Heart left ventricle (tissue), 16 donors: ENCODE results near the gene PRR23E. TPM values are rescaled to one million over a fixed set of nuclear protein-coding genes. Genes with fewer than 3 reads are reported as not detected.

Source experiments
- ATAC-seq, 4 donors: fragments of 200-7000 bp; cut with Tn5 transposase; one replicate each; pipeline ENCODE4 v1.9.1; 2020 to 2022; ENCODE audit warnings: moderate library complexity in 4 of 4, mild to moderate bottlenecking in 3 of 4, moderate number of reproducible peaks in 1 of 4
- DNase-seq, 5 donors: peaks; one replicate each; pipeline ENCODE4 v3.0.0-alpha.2; 2020
- H3K27ac ChIP-seq, 12 donors: fragments of 200-600 bp; sonication (generic) in 4 of 12; one replicate each; pipeline versions ENCODE4 v1.5.0 to v1.8.0; 2016 to 2022; ENCODE audit warnings: mild to moderate bottlenecking in 2 of 12
- H3K27me3 ChIP-seq, 9 donors: fragments of 200-600 bp; sonication (generic) in 2 of 9; one replicate each; pipeline versions ENCODE4 v1.5.1 to v1.8.0; 2016 to 2022; ENCODE audit warnings: mild to moderate bottlenecking in 3 of 9
- H3K36me3 ChIP-seq, 9 donors: fragments of 200-600 bp; sonication (generic) in 2 of 9; one replicate each; pipeline versions ENCODE4 v1.5.0 to v1.8.0; 2018 to 2022; ENCODE audit warnings: mild to moderate bottlenecking in 2 of 9
- H3K4me1 ChIP-seq, 12 donors: fragments of 200-600 bp; sonication (generic) in 4 of 12; one replicate each; pipeline versions ENCODE4 v1.5.0 to v1.8.0; 2016 to 2022; ENCODE audit warnings: mild to moderate bottlenecking in 3 of 12
- H3K4me3 ChIP-seq, 12 donors: fragments of 200-600 bp; sonication (generic) in 4 of 12; one replicate each; pipeline versions ENCODE4 v1.5.0 to v1.8.0; 2017 to 2022; ENCODE audit warnings: mild to moderate bottlenecking in 9 of 12, moderate library complexity in 4 of 12
- H3K9me3 ChIP-seq, 12 donors: fragments of 200-600 bp; sonication (generic) in 4 of 12; one replicate each; pipeline versions ENCODE4 v1.5.0 to v1.8.0; 2016 to 2022; ENCODE audit warnings: mild to moderate bottlenecking in 1 of 12
- POLR2A ChIP-seq, 2 donors: fragments of 450-650 bp; IDR thresholded peaks; one replicate each; pipeline ENCODE4 v1.6.1; 2017; ENCODE audit warnings: antibody characterized with exemption in 2 of 2, mild to moderate bottlenecking in 2 of 2, moderate library complexity in 2 of 2
- WGBS, 4 donors: extraction: QIAGEN DNeasy Blood & Tissue Kit in 2 of 4; methylation state at CpG; one replicate each; pipeline versions ENCODE4 v1.1.5 to v1.1.7; 2013 to 2018; 5-methylcytosine and 5-hydroxymethylcytosine counted together
- intact Hi-C, 10 donors: fragments of 100-400 bp; cut with DNase I; formaldehyde crosslinking; loops; one replicate each; pipeline versions ENCODE4 v1.11.1 to v1.14.2; 2022
- polyA plus RNA-seq, 2 donors: library from polyadenylated mRNA; stranded (reverse); fragments of 200-250 nt; gene quantifications; one replicate each; pipeline ENCODE4 v1.2.3, GENCODE V29; 2013
- total RNA-seq, 9 donors: library from RNA; depleted of rRNA in 2 of 9; stranded (reverse); fragments of >200 nt in 2 of 9; fragmentation: NEBNext Ultra II Directional in 3 of 9; extraction: Animal tissue kit (Norgen Biotek cat#: 25700) in 3 of 9; gene quantifications; one replicate each; pipeline versions ENCODE4 v1.1.0 to v1.2.4, GENCODE V29; 2016 to 2023
- TF ChIP-seq, protein P1 (sequence below), 12 donors: fragments of 200-600 bp; sonication (generic) in 4 of 12; IDR thresholded peaks; one replicate each; pipeline versions ENCODE4 v1.5.0 to v1.8.0; 2018 to 2022; ENCODE audit warnings: antibody characterized with exemption in 12 of 12, mild to moderate bottlenecking in 5 of 12
- donor health status: ischemic (EF 13 %, LVEDD 7.1; RV severe dilation, severe dysfunction).
- donor health status: healthy with polysubstance abuse.
- donor health status: DM: no; HTN: yes; CAD: no.
- donor health status: DM: no; HTN: no; CAD: no.
- donor health status: ischemic (EF 25% LVEDD 6.9; RV normal size, moderate dysfunction).
- donor health status: ischemic (EF 25% LVEDD 5.7; RV mildly dilated, moderate dysfunction).
- donor health status: healthy.
- donor health status: DM: yes; HTN: yes; CAD: no.
- donor health status: ischemic (EF 35%, LVEDD 5.7; RV mildly dilated, moderate dysfunction).
- donor health status: nonischemic (EF 11% LVEDD 7.7; RV severe dilation, severe dysfunction).
- donor health status: DM: yes; HTN: yes; CAD: no.
- donor health status: PGD.
- donor health status: ischemic (EF 29% LVEDD 5.4; RV normal size, mild dysfunction).
- donor health status: nonischemic (EF 23%, LVEDD 6.1; RV moderate dilation, normal function).

Gene PRR23E
- total and polyA plus RNA-seq, 11 donors = not detected

DNA sequence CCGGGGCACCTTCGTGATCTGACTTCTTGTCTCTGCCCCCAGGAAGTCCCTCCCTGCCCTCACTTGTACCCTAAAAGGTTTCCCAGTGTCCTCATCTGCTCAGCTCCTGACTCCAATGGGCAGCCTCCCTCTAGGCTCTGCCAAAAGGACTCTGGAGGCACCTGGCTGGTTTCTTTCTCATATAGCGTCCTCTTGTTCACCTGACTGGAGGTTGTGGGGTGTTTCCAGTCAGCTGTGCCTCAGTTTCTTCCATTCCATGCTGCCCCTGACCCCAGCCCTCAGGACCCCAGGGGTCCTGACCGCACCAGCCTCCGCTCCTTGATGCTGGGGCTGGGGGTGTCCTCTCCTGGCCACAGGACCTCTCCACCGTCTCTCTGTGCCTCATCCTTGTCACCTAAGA, 2.5 kb downstream of the PRR23E start:
- WGBS, 4 donors = 85 to 91% (median 87%) methylated on average over 6 of the region's 6 CpGs
- DNase-seq = no peak

DNA sequence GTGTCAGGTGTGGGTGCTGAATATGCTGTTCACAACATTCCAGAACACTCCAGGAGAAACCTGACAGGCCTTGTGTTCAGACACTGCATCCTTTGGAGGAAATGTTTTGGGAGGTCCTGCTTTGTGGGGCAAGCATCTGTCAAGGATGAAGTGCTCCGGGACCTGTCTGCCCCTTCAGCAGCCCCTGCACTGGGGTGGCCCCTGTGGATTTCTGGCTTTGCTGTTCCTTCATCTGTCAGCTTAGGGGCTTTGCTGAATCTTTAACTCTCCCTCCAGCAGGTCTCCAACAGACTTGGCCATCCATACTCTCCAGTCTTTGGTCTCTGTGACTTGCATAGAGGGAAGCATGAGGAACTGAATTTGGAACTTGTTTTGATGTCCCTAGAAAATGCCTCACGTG, 3.1 kb downstream of the PRR23E start:
- TF ChIP-seq, protein P1, sequence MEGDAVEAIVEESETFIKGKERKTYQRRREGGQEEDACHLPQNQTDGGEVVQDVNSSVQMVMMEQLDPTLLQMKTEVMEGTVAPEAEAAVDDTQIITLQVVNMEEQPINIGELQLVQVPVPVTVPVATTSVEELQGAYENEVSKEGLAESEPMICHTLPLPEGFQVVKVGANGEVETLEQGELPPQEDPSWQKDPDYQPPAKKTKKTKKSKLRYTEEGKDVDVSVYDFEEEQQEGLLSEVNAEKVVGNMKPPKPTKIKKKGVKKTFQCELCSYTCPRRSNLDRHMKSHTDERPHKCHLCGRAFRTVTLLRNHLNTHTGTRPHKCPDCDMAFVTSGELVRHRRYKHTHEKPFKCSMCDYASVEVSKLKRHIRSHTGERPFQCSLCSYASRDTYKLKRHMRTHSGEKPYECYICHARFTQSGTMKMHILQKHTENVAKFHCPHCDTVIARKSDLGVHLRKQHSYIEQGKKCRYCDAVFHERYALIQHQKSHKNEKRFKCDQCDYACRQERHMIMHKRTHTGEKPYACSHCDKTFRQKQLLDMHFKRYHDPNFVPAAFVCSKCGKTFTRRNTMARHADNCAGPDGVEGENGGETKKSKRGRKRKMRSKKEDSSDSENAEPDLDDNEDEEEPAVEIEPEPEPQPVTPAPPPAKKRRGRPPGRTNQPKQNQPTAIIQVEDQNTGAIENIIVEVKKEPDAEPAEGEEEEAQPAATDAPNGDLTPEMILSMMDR (IDR thresholded peaks at IDR 0.05) = no peak
- no peak for TF ChIP-seq POLR2A (IDR thresholded peaks at IDR 0.05)
- no peaks in the 10 kb centered on the region for H3K36me3 ChIP-seq
- ATAC-seq = no peak
- H3K4me1 ChIP-seq = no peaks in the 10 kb centered on the region
- WGBS, 4 donors = 48 to 65% (median 60%) methylated on average over 2 of the region's 2 CpGs
- peaks cover 0 to 27% (median 0%) of the 10 kb centered on the region in 9 donors for H3K27me3 ChIP-seq
- intact Hi-C loops = no loop called here
- H3K9me3 ChIP-seq = peaks cover 0 to 16% (median under 1%) of the 10 kb centered on the region in 12 donors
- DNase-seq = no peak
- no peak overlapping the region for H3K27ac ChIP-seq
- no peak overlapping the region for H3K4me3 ChIP-seq

More for the DNA sequence above, 2.5 kb downstream of the PRR23E start:
- no peak for ATAC-seq
- peaks cover 0 to 26% (median 0%) of the 10 kb centered on the region in 9 donors for H3K27me3 ChIP-seq
- TF ChIP-seq POLR2A (IDR thresholded peaks at IDR 0.05) = no peak
- TF ChIP-seq, protein P1 (IDR thresholded peaks at IDR 0.05) = no peak
- H3K36me3 ChIP-seq = no peaks in the 10 kb centered on the region
- no peak overlapping the region for H3K4me3 ChIP-seq
- no peaks in the 10 kb centered on the region for H3K4me1 ChIP-seq
- intact Hi-C loops = no loop called here
- no peak overlapping the region for H3K27ac ChIP-seq
- H3K9me3 ChIP-seq = peaks cover 0 to 19% (median 2%) of the 10 kb centered on the region in 12 donors

DNA sequence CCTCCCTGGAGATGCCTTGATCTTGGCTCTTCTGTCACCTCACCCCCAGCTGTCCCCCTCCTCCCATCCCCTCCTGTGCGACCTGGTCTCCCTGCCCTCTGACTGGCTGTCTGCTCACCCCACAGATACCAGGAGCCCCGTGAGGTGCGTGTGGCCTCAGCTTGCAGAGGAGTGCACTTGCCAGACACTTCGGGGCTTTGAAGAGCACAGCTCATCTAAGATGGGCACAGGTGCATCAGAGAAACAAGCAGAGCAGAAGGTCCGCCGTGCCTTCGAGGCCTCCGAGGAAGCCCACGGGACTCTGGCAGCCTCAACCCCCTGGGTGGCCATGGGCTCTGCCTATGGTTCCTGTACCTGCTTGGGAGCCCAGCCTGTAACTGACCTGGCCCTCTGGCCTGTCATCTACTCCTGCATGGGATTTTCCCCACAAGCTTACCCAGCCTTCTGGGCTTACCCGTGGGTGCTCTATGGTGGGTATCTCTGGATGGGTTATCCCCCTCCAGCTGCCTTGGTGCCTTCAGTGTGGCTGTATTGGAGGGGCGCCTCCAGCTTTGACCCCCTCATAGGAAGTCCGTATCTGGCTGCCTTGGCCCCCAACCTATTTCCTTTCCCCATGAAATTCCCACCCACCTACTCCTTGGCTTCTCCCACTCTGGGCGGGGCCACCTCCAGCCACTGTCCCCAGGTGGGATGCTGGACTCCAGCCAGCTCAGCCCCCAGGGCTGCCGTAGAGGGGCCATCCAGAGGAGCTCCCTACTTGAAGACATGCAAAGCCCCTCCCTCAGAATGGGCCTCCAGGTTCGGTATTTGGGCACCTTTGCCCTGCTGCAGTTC, 3.8 kb downstream of the PRR23E start:
- H3K36me3 ChIP-seq = no peaks in the 10 kb centered on the region
- ATAC-seq (no peak), DNase-seq (no peak)
- H3K27ac ChIP-seq = no peak overlapping the region
- no peak overlapping the region for H3K4me3 ChIP-seq
- H3K9me3 ChIP-seq = peaks cover 0 to 9% (median 0%) of the 10 kb centered on the region in 12 donors
- intact Hi-C loops = no loop called here
- no peaks in the 10 kb centered on the region for H3K4me1 ChIP-seq
- 77 to 78% (median 77%) methylated on average over 14 to 15 of the region's 15 CpGs for WGBS, 4 donors
- TF ChIP-seq, protein P1 (IDR thresholded peaks at IDR 0.05) = no peak
- H3K27me3 ChIP-seq = peaks cover 0 to 31% (median 0%) of the 10 kb centered on the region in 9 donors

DNA sequence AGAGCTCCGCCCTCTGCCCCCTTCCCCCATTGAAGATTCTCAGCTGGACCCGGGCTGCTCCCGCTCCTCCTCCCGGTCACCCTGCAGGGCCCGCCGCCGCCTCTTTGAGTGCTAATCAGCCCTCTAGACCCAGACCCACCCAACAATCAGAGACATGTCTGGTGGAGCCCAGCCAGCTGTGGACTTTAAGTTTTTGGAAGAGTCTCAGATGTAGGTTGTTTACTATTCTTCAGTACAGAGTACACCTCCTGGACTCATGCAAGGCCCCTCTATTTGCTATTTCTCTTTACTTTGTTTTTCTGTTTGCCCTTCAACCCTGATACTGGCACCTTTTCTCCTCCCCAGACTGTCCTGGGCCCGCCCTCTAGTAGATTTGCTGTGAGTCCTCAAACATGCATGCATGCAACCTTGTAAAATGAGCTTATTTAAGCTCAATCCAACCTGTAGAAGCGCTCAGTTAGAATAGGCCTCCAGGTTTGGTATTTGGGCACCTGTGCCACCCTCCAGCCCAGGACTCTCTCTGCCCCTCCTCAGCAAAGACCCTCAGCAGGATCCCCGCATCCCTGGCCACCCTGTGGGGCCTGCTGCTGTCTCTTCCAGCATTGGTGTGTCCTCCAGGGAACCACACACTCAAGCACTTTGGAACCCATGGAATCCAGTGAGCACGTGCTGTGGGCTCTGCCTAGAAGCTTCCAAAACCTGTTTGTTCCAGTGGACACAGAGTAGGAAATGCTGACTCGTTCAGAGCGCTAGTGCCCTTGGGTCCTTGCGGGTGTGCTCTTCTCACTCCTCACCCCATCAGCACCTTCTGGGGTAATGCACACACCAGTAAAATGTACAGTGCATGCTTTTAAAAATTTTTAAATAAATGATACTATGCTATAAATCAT, 4.6 kb downstream of the PRR23E start:
- intact Hi-C loops = no loop called here
- no peak overlapping the region for H3K4me3 ChIP-seq
- 52 to 55% (median 53%) methylated on average over 14 of the region's 14 CpGs for whole genome bisulfite sequencing, 4 donors
- H3K4me1 ChIP-seq = no peaks in the 10 kb centered on the region
- DNase-seq = no peak
- TF ChIP-seq, protein P1 (IDR thresholded peaks at IDR 0.05) = no peak
- TF ChIP-seq POLR2A (IDR thresholded peaks at IDR 0.05) = no peak
- no peaks in the 10 kb centered on the region for H3K36me3 ChIP-seq
- no peak for ATAC-seq
- H3K27me3 ChIP-seq = peaks cover 0 to 31% (median 0%) of the 10 kb centered on the region in 9 donors
- peaks cover 0 to 9% (median 0%) of the 10 kb centered on the region in 12 donors for H3K9me3 ChIP-seq
- no peak overlapping the region for H3K27ac ChIP-seq
